Cardiac muscle cell (in vitro differentiated cells and primary cell): ENCODE measurements around the gene FADS3. TPM values are rescaled to one million over a fixed set of nuclear protein-coding genes. Genes with fewer than 3 reads are reported as not detected.
A peak's percentile ranks its signal among the peaks of the same experiment; 100 is the strongest.

Experiments
- DNase-seq, 2 donors: peaks; one replicate each; pipeline versions ENCODE4 v3.0.0 to v3.0.0-alpha.2; 2010 to 2017; ENCODE audit warnings: low read depth in 1 of 2, low spot score in 1 of 2
- H3K27ac ChIP-seq: fragments of 200-600 bp; sonication (generic); 2 replicates; pipeline ENCODE4 v1.5.1; 2016
- H3K27me3 ChIP-seq: fragments of 200-600 bp; sonication (generic); 2 replicates; pipeline ENCODE4 v1.6.0; 2016; ENCODE audit warnings: control low read depth
- H3K36me3 ChIP-seq: fragments of 200-600 bp; sonication (generic); 2 replicates; pipeline ENCODE4 v1.5.1; 2016; ENCODE audit warnings: control low read depth
- H3K4me1 ChIP-seq: fragments of 200-600 bp; sonication (generic); 2 replicates; pipeline ENCODE4 v1.8.1; 2017; ENCODE audit warnings: low read depth, mild to moderate bottlenecking, mixed run types
- H3K4me3 ChIP-seq: fragments of 200-600 bp; sonication (generic); 2 replicates; pipeline ENCODE4 v1.5.1; 2016; ENCODE audit warnings: mild to moderate bottlenecking
- H3K9me3 ChIP-seq: fragments of 200-600 bp; sonication (generic); 2 replicates; pipeline ENCODE4 v1.5.1; 2017; ENCODE audit warnings: low read depth, mild to moderate bottlenecking, control low read depth
- polyA plus RNA-seq: library from polyadenylated mRNA; unstranded; fragments of >200 nt; fragmentation: Nextera tagmentation; extraction: Ambion mirVana; gene quantifications from 2 replicates; pipeline ENCODE4 v1.2.1, GENCODE V29; 2016
- total RNA-seq: library from RNA; depleted of rRNA; stranded (reverse); fragments of >200 nt; gene quantifications from 2 replicates; pipeline ENCODE4 v1.2.3, GENCODE V29; 2016
- TF ChIP-seq, protein P1 (sequence below): IDR thresholded peaks from 2 replicates; pipeline ENCODE4 v1.5.1; 2012; ENCODE audit warnings: low read depth, mild to moderate bottlenecking, low read length

The FADS3 gene
- total and polyA plus RNA-seq, 2 experiments from 2014 or later = 42.9 to 48.0 TPM

DNA sequence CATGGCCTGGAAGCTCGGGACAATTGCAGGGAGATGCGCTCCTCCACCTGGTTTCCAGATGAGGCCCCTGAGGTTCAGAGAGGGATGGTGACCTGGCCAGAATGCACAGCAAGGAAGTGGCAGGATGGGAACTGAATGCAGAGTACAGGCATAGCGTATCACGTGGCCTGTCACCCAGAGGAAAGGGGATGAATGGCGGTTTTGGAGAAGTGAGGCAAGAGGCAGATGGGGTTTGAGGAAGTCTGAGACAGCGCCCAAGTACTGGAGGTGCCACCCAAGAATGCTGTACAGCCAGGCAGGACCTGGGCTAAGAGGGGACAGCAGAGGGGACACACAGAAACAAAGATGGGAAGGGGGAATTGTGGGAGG is 21.2 kb upstream of the FADS3 start:
- H3K9me3 ChIP-seq = no peaks in the 10 kb centered on the region
- H3K27me3 ChIP-seq = no peaks in the 10 kb centered on the region
- TF ChIP-seq, protein P1, sequence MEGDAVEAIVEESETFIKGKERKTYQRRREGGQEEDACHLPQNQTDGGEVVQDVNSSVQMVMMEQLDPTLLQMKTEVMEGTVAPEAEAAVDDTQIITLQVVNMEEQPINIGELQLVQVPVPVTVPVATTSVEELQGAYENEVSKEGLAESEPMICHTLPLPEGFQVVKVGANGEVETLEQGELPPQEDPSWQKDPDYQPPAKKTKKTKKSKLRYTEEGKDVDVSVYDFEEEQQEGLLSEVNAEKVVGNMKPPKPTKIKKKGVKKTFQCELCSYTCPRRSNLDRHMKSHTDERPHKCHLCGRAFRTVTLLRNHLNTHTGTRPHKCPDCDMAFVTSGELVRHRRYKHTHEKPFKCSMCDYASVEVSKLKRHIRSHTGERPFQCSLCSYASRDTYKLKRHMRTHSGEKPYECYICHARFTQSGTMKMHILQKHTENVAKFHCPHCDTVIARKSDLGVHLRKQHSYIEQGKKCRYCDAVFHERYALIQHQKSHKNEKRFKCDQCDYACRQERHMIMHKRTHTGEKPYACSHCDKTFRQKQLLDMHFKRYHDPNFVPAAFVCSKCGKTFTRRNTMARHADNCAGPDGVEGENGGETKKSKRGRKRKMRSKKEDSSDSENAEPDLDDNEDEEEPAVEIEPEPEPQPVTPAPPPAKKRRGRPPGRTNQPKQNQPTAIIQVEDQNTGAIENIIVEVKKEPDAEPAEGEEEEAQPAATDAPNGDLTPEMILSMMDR = no peak
- H3K4me3 ChIP-seq = no peak overlapping the region
- no peak overlapping the region for H3K27ac ChIP-seq
- DNase-seq = no peak
- H3K4me1 ChIP-seq = peaks cover 15% of the 10 kb centered on the region
- H3K36me3 ChIP-seq = no peaks in the 10 kb centered on the region

- H3K9me3 ChIP-seq = no peaks in the 10 kb centered on the region
- no peak overlapping the region for H3K4me3 ChIP-seq
- no peaks in the 10 kb centered on the region for H3K36me3 ChIP-seq
- no peaks in the 10 kb centered on the region for H3K27me3 ChIP-seq
- peaks cover 15% of the 10 kb centered on the region for H3K4me1 ChIP-seq
- no peak overlapping the region for H3K27ac ChIP-seq
- TF ChIP-seq, protein P1 = no peak
- no peak for DNase-seq
Observed at GRCh38 chr11:61911701-61912529, 20.6 kb upstream of the FADS3 start.

DNA sequence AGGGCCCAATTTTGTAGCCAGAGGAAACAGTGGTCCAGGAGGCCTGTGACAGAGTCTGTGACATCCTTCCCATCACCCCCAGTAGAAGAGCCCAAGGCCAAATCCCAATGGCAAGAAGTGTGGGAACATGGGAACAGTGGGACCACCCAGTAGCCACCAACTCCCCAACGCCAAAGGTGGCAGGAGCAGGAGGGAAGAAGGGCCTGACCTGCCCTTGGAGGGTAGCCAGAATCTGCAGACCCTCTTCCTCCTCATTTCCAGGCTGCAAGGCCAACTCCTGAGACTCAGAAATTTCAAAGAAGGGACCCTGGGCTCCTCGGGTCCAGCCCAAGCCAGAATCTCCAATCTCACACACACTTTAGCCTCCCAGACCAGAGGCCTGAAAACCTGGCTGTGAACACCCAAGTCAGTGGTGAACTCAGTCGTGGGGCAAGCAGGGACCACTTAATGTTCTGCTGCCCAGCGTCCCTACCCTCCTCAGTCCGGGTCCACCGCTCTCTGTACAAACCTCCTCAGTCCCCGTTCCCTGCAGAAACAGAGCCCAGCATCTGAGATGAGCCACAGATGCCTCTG is 19.9 kb upstream of the FADS3 start:
- no peak overlapping the region for H3K4me3 ChIP-seq
- no peak for DNase-seq
- H3K36me3 ChIP-seq = no peaks in the 10 kb centered on the region
- no peak overlapping the region for H3K27ac ChIP-seq
- H3K27me3 ChIP-seq = no peaks in the 10 kb centered on the region
- no peaks in the 10 kb centered on the region for H3K9me3 ChIP-seq
- H3K4me1 ChIP-seq = peaks cover 15% of the 10 kb centered on the region
- TF ChIP-seq, protein P1 = no peak

GRCh38 chr11:61910187-61911127 is 19.1 kb upstream of the FADS3 start:
- no peaks in the 10 kb centered on the region for H3K36me3 ChIP-seq
- H3K9me3 ChIP-seq = no peaks in the 10 kb centered on the region
- no peaks in the 10 kb centered on the region for H3K27me3 ChIP-seq
- DNase-seq = no peak
- H3K27ac ChIP-seq = no peak overlapping the region
- no peak overlapping the region for H3K4me3 ChIP-seq
- TF ChIP-seq, protein P1 = no peak
- H3K4me1 ChIP-seq = peaks cover 15% of the 10 kb centered on the region

- Histone ChIP-seq H3K27me3 (no peaks in the 10 kb centered on the region), H3K9me3 (no peaks in the 10 kb centered on the region), H3K4me1 (peaks cover 15% of the 10 kb centered on the region), H3K36me3 (no peaks in the 10 kb centered on the region), H3K4me3 (no peak overlapping the region), H3K27ac (peak overlapping the region; percentile 83)
- TF ChIP-seq, protein P1 = no peak
- DNase-seq = peak; percentile 59 to 74
Observed at GRCh38 chr11:61908730-61909316, 17.5 kb upstream of the FADS3 start.
